ENCODE results near the gene KCNJ6. TPM values are rescaled to one million over a fixed set of nuclear protein-coding genes. Genes with fewer than 3 reads are reported as not detected.

KCNJ6 gene
- total and polyA plus RNA-seq, 2 of the 8 experiments (the other 6 are each of a cell fraction or from before 2014, with no cell fraction given), result 0.51 to 1.2 TPM

DNA sequence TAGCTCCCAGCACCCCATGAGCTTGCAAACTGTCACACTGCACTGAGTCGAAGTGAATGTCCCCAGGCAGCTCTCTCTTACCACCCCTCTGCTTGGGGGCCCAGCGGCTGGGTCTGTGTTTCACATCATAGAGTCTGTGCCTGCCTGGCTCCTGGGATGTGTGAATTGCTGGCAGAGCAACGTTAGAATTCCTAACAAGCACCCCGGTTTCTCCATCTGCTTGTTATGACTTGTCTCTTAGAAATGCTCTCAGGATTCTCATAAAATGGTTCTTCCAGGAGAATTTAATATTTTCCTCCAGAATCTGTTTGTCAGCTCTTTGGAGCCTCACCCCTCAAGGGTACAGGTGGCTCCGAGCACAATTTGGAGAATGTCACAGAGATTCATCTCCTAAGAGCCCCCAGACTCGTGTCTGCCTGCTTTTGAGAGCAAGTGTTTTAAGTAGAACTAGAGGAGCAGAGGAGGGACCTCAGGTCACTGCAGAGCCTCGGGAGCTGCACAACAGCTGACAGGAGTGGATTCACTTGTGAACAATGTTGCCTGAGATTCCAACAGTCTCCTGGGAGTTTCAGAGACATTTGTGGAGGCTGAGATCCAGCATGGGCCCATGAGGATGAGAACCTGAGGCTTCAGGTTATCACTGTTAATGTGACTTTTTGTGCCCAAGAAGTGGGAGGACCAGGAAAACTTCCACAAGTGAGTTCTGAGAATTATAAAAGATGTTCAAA is 131.5 kb downstream of the KCNJ6 start:
- no peak overlapping the region for H2BK5ac ChIP-seq (ENCODE audit: low read depth, low read length)
- no peaks in the 10 kb centered on the region for H3K79me1 ChIP-seq (ENCODE audit: low read depth, low read length)
- POLR2A ChIA-PET (ENCODE audit: partially characterized antibody), result no interaction called here
- H4K8ac ChIP-seq (ENCODE audit: extremely low read depth, insufficient read depth, low read length), result no peak overlapping the region
- no peaks in the 10 kb centered on the region for H4K20me1 ChIP-seq (replicated peaks in 1 of 2; ENCODE audit: control insufficient read depth in 1 of 2, insufficient read depth in 2 of 2, low read length in 2 of 2)
- TF ChIP-seq ASH2L (IDR thresholded peaks at IDR 0.05; ENCODE audit: low read length), result no peak
- TF ChIP-seq KDM4A (IDR thresholded peaks at IDR 0.05; ENCODE audit: low read depth, low read length, severe bottlenecking), result no peak
- no peak for TF ChIP-seq CEBPB (IDR thresholded peaks at IDR 0.05; ENCODE audit: low read depth, low read length)
- TF ChIP-seq NANOG (IDR thresholded peaks at IDR 0.05; ENCODE audit: insufficient read depth, low read depth, low read length, poor library complexity, severe bottlenecking), result no peak
- no peak for TF ChIP-seq CHD2 (IDR thresholded peaks at IDR 0.05; ENCODE audit: low read length)
- TF ChIP-seq, protein P1, sequence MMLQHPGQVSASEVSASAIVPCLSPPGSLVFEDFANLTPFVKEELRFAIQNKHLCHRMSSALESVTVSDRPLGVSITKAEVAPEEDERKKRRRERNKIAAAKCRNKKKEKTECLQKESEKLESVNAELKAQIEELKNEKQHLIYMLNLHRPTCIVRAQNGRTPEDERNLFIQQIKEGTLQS (IDR thresholded peaks at IDR 0.05; ENCODE audit: insufficient read depth, low read depth, low read length), result no peak
- no peak for TF ChIP-seq KDM1A (IDR thresholded peaks at IDR 0.05; ENCODE audit: borderline replicate concordance, low read length)
- no peak for TF ChIP-seq EGR1 (IDR thresholded peaks at IDR 0.05; ENCODE audit: borderline replicate concordance, low read depth, low read length)
- no peak for TF ChIP-seq ZNF274 (IDR thresholded peaks at IDR 0.05; ENCODE audit: borderline replicate concordance, extremely low read depth, low read length)
- no peak for TF ChIP-seq PHF8 (conservative IDR thresholded peaks at IDR 0.05; ENCODE audit: low read depth, low read length)
- no peak for TF ChIP-seq SP4 (IDR thresholded peaks at IDR 0.05; ENCODE audit: low read length)
- H3K23me2 ChIP-seq (ENCODE audit: low read depth, low read length), result no peaks in the 10 kb centered on the region
- no peak overlapping the region for H3K14ac ChIP-seq (ENCODE audit: insufficient read length)
- no peak overlapping the region for H3K27ac ChIP-seq (ENCODE audit: low read depth, low read length)
- no peak overlapping the region for H2AK5ac ChIP-seq (ENCODE audit: low read depth, low read length)
- DNase-seq (ENCODE audit: low read depth in 1 of 2, low spot score in 2 of 2), result no peak
- H2BK120ac ChIP-seq (replicated peaks; ENCODE audit: low read depth, low read length), result no peak overlapping the region
- no peak overlapping the region for H3K18ac ChIP-seq (ENCODE audit: extremely low read depth, low read length)
- H3K9me3 ChIP-seq (ENCODE audit: insufficient read depth in 2 of 2, low read depth in 1 of 2, low read length in 1 of 2), result peaks cover 0 to 4% of the 10 kb centered on the region in 2 experiments; a peak in 1 of 4 replicates
- H3K9ac ChIP-seq (replicated peaks in 1 of 4; ENCODE audit: extremely low read depth in 1 of 4, low read depth in 3 of 4, low read length in 3 of 4), result no peak overlapping the region
- no peak overlapping the region for H4K5ac ChIP-seq (ENCODE audit: insufficient read length, low read depth, low read length)
- no peak for FAIRE-seq
- H2AFZ ChIP-seq (ENCODE audit: low read length), result no peak overlapping the region
- H4K91ac ChIP-seq (replicated peaks; ENCODE audit: insufficient read length, low read length), result no peak overlapping the region
- no peak overlapping the region for H2BK12ac ChIP-seq (ENCODE audit: low read depth, low read length)
- H3K56ac ChIP-seq (replicated peaks; ENCODE audit: insufficient read length, low read depth, low read length), result no peak overlapping the region
- no peaks in the 10 kb centered on the region for H3K79me2 ChIP-seq (ENCODE audit: control insufficient read depth in 1 of 2, insufficient read depth in 2 of 2, low read length in 2 of 2)
- no peaks in the 10 kb centered on the region for H3K36me3 ChIP-seq (ENCODE audit: control insufficient read depth in 2 of 4, insufficient read depth in 4 of 4, low read length in 3 of 4)
- H3K4me2 ChIP-seq (ENCODE audit: insufficient read depth in 1 of 2, low read depth in 2 of 2, low read length in 2 of 2), result no peak overlapping the region
- H3K23ac ChIP-seq (ENCODE audit: insufficient read length), result no peak overlapping the region
- H3K4me3 ChIP-seq (ENCODE audit: extremely low read depth in 1 of 4, insufficient read depth in 2 of 4, low read depth in 3 of 4, low read length in 4 of 4), result no peak overlapping the region
- WGBS, 2 experiments (ENCODE audit: extremely low coverage in 1 of 2, insufficient coverage in 1 of 2, insufficient read length in 1 of 2, insufficient replicate concordance in 2 of 2, low coverage in 1 of 2, low lambda C conversion rate in 2 of 2, missing lambda C conversion rate in 1 of 2), result 81% methylated on average over 7 of the region's 7 CpGs; no CpG with 5 or more reads in 1 of the 2 experiments
- CTCF ChIA-PET (ENCODE audit: partially characterized antibody), result interaction anchor here (1.2 kb wide), 1 partner anchor 26 kb away, joined by 4 read pairs; no protein-coding TSS in a partner anchor
- H3K4me1 ChIP-seq (replicated peaks in 1 of 4; ENCODE audit: control insufficient read depth in 3 of 4, insufficient read depth in 4 of 4, low read length in 3 of 4), result no peaks in the 10 kb centered on the region
- no peak overlapping the region for H2BK20ac ChIP-seq (ENCODE audit: low read length)
- no peak overlapping the region for H3K4ac ChIP-seq (replicated peaks; ENCODE audit: insufficient read length, low read depth, low read length)
- no peak overlapping the region for H2BK15ac ChIP-seq (ENCODE audit: low read length)
- H3K27me3 ChIP-seq (replicated peaks in 1 of 4; ENCODE audit: control insufficient read depth in 3 of 4, extremely low read depth in 1 of 4, insufficient read depth in 3 of 4, low read length in 3 of 4), result no peaks in the 10 kb centered on the region; a peak in 1 of 7 replicates
